GM20431 (cell line): Measurements from ENCODE around the gene LIMS2.

Experiments
- in situ Hi-C: fragments of 300-500 bp; cut with MseI, MboI; formaldehyde crosslinking; loops from one replicate; pipeline ENCODE4 v1.15.0; 2020; ENCODE audit warnings: low sequenced_read_pairs; ENCODE audit not compliant: unreplicated experiment

LIMS2 gene

DNA sequence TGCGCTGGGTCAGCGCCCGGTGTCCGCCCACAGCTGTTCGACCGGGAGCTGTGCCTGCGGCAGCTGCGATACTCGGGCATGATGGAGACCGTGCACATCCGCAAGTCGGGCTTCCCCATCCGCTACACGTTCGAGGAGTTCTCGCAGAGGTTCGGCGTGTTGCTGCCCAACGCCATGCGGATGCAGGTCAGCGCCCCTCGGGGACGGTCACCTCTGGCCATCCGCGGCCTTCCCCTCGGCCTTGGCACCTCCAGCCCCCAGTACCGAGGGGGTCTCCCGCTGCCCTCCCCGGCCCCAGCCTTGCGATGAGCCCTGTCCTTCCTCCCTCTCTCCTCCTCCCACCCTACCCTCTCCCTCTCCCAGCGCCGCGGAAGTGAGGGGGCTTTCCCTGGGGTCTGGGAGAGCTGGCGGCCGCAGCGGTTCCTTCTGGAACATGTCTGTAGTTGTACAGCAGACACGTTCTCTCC lies 82.5 kb downstream of the LIMS2 start:
- in situ Hi-C loops = no loop called here

DNA sequence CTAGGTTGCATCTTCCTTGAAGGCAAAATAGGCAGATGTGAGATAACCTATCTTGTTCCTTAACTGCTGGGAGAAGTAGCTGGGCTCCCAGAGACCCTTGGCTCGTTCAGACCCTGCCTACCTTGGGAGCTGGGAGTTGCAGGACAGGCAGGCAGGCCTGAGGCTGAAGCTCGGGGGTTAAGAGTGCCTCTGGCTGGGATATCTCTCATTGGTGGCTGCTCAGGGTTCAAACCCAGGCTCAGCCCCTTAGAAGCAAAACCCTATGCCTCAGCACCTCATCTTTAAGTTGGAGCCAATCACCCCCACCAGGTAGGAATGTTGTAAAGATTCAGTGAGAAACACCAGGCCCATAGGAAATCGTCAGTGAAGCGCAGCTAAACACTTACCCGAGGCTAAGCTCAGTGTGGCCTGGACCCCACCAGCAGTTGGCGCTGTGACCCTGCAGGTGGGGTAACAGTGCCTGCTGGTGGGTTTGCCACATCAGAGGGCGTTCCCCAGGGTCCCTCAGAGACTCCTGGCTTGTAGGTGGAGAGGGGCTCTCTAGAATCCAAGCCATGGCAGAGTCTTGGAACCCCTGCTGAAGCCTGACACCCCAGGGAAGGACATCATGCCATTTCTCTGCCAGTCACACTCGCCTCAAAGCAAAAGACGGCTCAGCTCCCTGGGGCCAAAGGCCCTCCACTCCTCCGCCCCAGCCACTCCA lies 84.0 kb downstream of the LIMS2 start:
- in situ Hi-C loops = no loop called here

DNA sequence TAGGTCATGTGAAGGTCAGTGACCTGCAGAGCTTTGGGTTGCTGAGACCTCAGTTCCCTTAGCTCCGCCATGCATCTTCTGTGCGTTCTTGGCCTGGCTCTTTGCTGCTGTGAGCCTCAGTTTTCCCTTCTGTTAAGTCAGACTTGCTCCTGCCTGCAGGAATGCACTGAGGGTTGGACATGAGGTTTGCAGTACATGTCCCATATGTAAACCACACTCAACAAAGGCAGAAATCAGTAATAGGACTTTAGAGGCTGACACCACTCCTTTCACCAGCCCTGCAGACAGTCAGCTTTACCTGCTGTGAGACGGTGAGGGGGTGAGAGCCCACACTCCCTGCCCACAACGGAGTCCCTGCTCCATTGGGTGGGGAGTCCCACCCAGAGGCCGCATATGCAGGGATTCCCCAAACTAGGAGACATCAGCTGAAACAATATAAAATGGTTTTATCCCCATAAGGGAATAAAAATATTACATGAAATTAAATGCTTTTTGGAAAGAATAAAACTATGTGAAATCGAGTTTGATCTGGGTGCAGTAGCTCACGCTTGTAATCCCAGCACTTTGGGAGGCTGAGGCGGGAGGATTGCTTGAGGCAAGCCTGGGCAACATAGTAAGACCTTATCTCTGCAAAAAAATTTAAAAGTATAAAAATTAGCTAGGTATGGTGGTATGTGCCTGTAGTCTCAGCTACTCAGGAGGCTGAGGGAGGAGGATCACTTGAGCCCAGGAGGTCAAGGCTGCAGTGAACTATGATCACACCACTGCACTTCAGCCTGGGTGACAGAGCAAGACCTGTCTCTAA lies 84.7 kb downstream of the LIMS2 start:
- in situ Hi-C loops = no loop called here

GRCh38 chr2:127589841-127590240 lies 85.5 kb downstream of the LIMS2 start:
- in situ Hi-C loops = no loop called here

DNA sequence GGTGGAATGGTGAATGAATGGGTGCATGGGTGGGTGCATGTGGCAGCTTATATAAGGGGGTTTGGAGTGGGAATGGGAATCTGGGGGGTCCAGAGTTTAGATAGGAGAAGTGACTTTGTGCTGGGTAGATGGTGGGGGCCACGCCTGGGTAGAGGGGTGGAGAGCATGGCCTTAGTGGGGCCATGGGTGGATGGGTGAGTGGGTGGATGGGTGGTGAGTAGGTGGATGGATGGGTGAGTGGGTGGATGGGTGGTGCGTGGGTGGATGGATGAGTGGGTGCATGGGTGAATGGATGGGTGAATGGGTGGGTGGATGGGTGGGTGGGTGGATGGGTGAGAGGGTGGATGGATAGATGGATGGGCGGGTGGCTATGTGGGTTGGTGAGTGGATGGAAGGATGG lies 86.0 kb downstream of the LIMS2 start:
- in situ Hi-C loops = no loop called here
